Stimulated activated CD8-positive, alpha-beta memory T cell treated with anti-CD3 and anti-CD28 coated beads, Interleukin-12 subunit alpha, Interleukin-12 subunit beta, amount 100 ng/mL, for 24 hours (primary cell): Measurements from ENCODE around the gene POLE.

ENCODE experiments used
- DNase-seq: peaks from one replicate; pipeline ENCODE4 v3.0.0-alpha.2; 2020; ENCODE audit errors: extremely low read depth

POLE gene

DNA sequence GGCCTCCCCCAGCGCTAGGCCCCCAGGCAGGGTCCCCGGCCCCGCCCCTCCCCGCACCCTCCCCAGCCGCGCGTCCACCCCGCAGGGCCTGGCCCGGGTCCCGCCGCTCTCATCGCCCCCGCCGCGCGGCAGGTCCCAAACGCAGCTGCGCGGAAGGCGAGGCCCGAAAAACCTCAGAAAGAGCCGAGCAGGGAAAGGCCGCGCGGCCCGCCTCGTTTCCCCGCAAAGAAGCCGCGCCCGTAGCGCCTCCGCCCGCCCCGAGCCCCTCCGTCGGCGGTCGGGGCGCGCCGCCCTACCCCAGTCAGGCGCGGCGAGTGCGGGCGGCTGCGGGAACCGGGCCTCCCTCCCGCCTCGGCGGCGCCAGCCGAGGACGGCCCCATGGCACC lies 324 bp downstream of the POLE start:
- DNase-seq: no peak

GRCh38 chr12:132685400-132685799 lies 1.7 kb downstream of the POLE start:
- no peak for DNase-seq

DNA sequence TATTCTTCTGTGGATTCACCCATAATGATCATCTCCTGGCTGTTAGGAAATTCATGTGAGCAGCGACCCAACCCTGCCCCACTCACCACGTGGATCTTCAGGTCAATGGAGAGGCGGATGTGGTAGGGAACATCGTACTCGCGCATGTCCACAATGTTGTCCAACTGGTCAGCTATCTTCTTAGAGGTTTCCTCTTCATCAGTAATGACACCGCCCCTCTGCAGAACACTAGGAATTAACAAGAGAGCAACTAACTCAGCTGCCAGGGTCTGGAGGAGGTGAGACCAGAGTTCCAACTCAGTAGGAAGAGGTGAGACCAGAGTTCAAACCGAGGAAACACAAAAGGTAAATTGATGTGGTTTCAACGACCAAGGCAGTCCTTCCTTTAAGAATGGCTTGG lies 9.7 kb downstream of the POLE start:
- DNase-seq: no peak

DNA sequence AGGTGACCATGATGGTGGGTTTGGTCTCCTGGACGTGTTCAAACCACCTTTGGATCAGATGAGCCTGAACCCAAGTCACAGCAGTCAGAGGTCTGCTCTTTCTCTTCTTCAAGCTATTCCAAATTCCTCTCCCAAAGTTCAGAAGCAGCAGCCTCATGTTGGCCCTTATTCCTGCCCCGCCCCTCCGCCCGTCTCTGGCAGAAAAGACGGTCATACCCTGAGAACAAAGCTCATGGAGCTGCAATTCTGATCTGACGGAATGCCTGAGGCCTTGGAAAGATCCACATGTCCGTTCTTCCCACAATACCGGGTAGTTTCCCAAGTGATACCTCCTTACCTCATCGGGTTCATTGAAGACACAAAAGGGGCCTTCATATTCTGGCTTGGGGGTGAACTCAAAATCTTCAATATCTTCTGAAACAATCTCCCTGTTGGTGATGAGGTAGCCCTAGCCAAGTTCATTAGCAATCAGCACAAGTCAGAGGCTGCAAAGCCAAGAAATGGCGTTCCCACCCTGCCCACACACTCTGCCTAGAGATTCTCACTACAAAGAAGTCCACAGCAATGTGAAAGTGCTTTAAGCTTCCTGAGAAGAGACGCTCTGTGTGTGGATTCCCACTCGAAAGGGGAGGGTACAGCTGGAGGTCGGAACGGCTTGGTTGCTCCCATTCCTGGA lies 11.2 kb downstream of the POLE start:
- DNase-seq: no peak

DNA sequence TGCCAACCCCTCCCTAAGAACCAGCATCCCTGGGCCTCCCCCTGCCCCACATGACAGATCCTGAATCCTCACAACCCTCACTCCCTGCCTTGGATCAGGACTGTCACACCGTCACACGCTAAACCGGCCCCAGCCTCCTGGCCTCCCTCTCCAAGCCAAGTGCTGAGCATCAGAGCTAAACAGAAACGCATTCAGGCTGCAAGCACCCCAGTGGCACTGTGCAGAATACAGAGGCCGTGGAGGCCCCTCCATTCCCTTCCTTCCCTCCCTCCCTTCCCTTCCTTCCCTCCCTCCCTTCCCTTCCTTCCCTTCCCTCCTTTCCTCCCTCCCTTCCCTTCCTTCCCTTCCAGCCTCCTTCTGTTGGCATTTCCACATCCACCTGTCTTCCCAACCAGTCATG lies 12.6 kb downstream of the POLE start:
- no peak for DNase-seq

DNA sequence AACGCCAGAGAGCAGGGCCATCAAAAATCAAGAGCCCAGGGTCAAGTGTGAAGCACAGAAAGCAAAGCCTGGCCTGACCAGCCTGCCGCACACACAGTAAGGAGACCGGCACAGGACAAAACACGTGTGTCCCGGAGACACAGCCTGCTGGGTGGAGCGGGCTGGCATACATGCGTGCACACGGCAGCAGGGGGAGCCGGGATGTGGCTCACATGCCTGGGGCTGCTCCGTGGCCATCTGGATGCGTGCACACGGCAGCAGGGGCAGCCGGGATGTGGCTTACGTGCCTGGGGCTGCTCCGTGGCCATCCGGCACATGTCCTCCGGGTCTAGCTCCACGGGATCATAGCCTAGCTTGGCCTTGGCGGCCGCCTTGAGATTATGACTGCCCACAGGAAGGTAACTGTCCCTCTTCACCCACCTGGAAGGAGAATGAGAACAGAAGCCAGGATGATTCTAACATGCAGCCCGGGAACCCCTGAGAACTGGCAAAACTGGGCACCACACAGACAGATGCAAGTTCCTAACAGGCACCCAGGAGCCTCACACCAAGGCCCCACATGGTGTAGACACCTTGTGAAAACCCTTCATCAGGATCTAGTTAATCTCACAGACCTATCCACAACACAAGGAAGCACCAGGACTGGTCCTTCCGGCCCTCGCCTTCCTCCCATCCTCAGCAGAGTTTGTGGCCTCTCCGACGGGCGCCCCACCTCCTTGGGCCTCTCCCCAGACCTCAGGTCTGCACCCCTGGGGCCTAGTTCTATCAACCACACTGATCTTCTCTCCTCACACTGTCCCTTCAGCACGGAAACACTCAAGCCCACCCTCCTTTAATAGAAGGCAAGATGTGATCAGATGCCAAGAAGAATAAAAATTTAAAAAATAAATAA lies 13.6 kb downstream of the POLE start:
- DNase-seq: no peak

GRCh38 chr12:132672678-132673077 lies 14.5 kb downstream of the POLE start:
- no peak for DNase-seq

GRCh38 chr12:132672116-132672515 lies 15.0 kb downstream of the POLE start:
- no peak for DNase-seq

DNA sequence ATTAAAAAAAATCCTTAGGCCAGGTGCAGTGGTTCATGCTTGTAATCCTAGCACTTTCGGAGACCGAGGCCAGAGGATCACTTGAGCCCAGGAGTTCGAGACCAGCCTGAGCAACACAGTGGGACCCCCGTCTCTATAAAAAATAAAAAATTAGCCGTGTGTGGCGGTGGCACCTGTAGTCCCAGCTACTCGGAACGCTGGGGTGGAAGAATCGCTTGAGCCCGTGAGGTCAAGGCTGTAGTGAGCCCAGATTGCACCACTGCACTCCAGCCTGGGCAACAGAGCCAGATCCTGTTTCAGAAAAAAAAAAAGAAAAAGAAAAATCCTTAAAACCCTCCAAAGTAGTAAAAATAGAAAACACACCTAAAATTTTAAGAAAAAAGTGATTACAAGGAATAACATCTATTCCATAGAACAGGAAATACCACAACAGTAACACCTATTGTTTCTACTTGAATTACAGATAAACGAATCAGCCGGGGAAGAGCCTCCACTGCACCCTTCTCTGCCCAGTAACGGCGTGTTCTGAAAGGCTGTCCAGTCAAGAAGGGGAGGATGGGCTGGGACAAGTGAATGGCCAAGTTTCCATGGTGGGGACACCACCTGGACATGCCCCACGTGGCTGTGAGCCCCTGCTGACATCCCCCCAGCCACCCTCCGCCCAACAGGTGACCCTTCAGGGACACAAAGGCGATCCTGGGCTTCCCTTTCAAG lies 17.8 kb downstream of the POLE start:
- no peak for DNase-seq

- no peak for DNase-seq
Measured at GRCh38 chr12:132668191-132669088, 18.7 kb downstream of the POLE start.

DNA sequence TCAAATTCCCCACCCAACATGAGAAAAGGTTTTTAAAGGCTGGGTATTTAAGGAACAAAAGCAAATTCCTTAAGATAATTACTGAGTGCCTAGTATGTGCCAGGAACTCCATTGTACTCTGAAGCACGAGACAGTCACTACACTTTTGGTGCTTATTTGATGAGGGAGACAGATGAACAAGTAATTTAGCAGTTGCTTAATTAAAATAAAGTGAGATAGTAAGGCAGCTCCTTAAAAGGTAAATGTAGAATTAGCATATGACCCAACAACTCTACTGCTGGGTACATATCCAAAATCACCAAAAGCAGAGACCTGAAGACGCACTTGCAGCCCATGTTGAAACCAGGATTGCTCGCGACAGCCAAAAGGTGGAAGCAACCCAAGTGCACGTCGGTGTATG lies 21.3 kb downstream of the POLE start:
- no peak for DNase-seq

GRCh38 chr12:132665149-132665491 lies 22.0 kb downstream of the POLE start:
- DNase-seq: no peak

- DNase-seq: no peak
Measured at GRCh38 chr12:132664206-132665148, 22.7 kb downstream of the POLE start.

DNA sequence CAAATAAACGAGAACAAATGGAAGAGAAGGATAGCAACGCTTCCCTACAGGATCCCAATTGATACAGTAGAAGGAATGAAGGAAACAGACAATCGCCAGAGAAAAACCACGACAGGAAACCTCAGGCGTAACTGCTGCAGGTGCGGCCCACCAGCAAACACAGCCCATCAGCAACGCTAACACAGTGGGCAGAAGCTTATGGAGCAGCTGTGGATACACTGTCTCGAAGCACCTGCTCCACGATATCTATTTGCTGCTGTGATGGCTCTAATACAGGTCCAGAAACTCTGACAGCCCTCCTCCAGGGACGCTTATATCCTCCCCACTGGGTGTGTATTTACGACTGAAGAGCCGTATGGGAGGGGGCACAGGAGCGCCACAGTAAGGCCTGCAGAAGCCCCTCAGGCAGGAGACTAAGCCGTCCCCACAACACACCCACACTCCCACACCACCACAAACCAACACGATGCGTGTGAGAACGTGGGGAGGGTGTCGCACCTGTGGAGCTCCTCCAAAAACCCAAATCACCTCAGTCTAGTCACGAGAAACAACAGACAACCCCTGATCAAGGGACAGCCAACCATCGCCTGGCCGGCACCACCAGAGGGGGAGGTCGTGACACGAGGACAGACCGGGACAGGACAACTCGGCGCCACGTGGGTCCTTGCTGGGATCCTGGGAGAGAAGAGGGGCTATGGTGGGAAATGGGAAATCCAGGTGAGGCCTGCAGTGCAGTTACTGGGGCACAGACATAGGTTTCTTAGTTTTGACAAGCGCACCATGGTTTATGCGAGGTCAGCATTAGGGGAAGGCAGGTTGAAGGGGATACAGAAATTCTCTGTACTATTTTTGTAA lies 24.0 kb downstream of the POLE start:
- DNase-seq: no peak

GRCh38 chr12:132661972-132662371 lies 25.2 kb downstream of the POLE start:
- no peak for DNase-seq

GRCh38 chr12:132660996-132661395 lies 26.1 kb downstream of the POLE start:
- DNase-seq: no peak

GRCh38 chr12:132660052-132660451 lies 27.1 kb downstream of the POLE start:
- no peak for DNase-seq

DNA sequence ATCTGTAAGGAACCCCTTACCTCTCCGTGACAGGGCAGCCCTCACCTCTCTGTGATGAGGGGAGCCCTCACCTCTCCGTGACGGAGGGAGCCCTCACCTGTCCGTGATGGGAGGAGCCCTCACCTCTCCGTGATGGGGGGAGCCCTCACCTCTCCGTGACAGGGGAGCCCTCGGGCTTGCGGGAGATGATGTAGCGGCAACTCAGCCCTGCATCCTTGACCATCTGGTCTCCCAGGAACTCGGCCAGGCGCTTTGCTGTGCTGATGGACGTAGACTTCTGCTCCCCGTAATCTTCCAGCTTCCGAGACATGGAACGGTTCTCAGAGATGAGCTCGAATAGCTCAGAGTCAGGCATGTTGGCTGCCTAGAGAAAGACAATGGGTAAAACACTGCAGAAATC lies 28.0 kb downstream of the POLE start:
- no peak for DNase-seq

- DNase-seq: no peak
Measured at GRCh38 chr12:132658149-132658894, 28.8 kb downstream of the POLE start.
